ENCODE results near the gene KLHL3.

- TF ChIP-seq, protein P1, sequence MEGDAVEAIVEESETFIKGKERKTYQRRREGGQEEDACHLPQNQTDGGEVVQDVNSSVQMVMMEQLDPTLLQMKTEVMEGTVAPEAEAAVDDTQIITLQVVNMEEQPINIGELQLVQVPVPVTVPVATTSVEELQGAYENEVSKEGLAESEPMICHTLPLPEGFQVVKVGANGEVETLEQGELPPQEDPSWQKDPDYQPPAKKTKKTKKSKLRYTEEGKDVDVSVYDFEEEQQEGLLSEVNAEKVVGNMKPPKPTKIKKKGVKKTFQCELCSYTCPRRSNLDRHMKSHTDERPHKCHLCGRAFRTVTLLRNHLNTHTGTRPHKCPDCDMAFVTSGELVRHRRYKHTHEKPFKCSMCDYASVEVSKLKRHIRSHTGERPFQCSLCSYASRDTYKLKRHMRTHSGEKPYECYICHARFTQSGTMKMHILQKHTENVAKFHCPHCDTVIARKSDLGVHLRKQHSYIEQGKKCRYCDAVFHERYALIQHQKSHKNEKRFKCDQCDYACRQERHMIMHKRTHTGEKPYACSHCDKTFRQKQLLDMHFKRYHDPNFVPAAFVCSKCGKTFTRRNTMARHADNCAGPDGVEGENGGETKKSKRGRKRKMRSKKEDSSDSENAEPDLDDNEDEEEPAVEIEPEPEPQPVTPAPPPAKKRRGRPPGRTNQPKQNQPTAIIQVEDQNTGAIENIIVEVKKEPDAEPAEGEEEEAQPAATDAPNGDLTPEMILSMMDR (conservative IDR thresholded peaks at IDR 0.05): no peak
- TF ChIP-seq EZH2 (IDR thresholded peaks at IDR 0.05; ENCODE audit: low read depth): no peak
Observed at GRCh38 chr5:137666901-137667300, 69.0 kb downstream of the KLHL3 start.

Measured in PC-9 (cell line).